Measurements from ENCODE around the gene SERGEF. TPM values are rescaled to one million over a fixed set of nuclear protein-coding genes. Genes with fewer than 3 reads are reported as not detected.

The SERGEF gene
- polyA plus RNA-seq, 1 donor from 2014 or later, result 68.0 TPM

GRCh38 chr11:17986007-17986710 lies 26.7 kb downstream of the SERGEF start:
- H3K27me3 Mint-ChIP-seq, result no peaks in the 10 kb centered on the region
- no peak overlapping the region for H3K27ac Mint-ChIP-seq
- no peak overlapping the region for H3K4me3 Mint-ChIP-seq
- no peaks in the 10 kb centered on the region for H3K9me3 Mint-ChIP-seq
- H3K36me3 Mint-ChIP-seq, result peaks cover 6% of the 10 kb centered on the region
- no peaks in the 10 kb centered on the region for H3K4me1 Mint-ChIP-seq

- H3K9me3 Mint-ChIP-seq, result no peaks in the 10 kb centered on the region
- H3K36me3 Mint-ChIP-seq, result peaks cover 6% of the 10 kb centered on the region
- no peaks in the 10 kb centered on the region for H3K4me1 Mint-ChIP-seq
- H3K4me3 Mint-ChIP-seq, result no peak overlapping the region
- no peak overlapping the region for H3K27ac Mint-ChIP-seq
- no peaks in the 10 kb centered on the region for H3K27me3 Mint-ChIP-seq
These were observed 27.3 kb downstream of the SERGEF start for GRCh38 chr11:17985517-17985916.

- Mint-ChIP-seq H3K4me1 (peaks cover 0 to 5% (median 0%) of the 10 kb centered on the region in 3 donors), H3K27me3 (no peaks in the 10 kb centered on the region), H3K27ac (no peak overlapping the region), H3K36me3 (peaks cover 6% of the 10 kb centered on the region), H3K4me3 (no peak overlapping the region), H3K9me3 (no peaks in the 10 kb centered on the region)
These were observed 29.3 kb downstream of the SERGEF start for GRCh38 chr11:17983569-17983968.

DNA sequence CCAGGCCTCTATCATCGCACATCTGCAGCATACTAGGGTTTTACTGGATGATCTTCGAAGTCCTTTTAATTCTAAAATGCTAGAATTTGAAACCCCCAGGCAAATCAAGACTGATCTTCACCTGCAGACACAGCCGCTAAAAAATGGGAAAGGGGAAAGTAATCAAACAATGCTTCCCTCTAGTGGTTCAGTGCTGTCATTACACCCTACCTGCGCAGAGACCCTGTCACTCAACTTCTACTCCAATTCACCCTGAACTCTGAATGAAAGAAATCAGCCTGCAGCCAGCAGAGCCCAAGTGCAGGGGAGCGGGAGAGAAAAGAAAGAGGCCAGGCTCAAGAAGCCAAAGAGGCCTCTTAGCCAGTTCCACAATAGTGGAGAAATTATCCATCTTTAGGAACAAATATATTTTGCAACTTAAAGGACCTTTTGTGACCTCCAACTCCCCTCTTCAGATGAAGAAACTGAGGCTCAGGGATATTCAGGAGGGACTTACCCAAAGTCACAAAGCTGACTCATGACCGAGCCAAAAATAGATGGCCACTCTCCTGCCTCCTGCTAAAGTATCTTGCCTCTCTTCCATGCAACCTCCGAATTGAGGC lies 33.0 kb downstream of the SERGEF start:
- H3K9me3 Mint-ChIP-seq, result no peaks in the 10 kb centered on the region
- no peak overlapping the region for H3K4me3 Mint-ChIP-seq
- peaks cover 6% of the 10 kb centered on the region for H3K36me3 Mint-ChIP-seq
- peaks cover 0 to 5% (median 0%) of the 10 kb centered on the region in 3 donors for H3K4me1 Mint-ChIP-seq
- no peak overlapping the region for H3K27ac Mint-ChIP-seq
- no peaks in the 10 kb centered on the region for H3K27me3 Mint-ChIP-seq

DNA sequence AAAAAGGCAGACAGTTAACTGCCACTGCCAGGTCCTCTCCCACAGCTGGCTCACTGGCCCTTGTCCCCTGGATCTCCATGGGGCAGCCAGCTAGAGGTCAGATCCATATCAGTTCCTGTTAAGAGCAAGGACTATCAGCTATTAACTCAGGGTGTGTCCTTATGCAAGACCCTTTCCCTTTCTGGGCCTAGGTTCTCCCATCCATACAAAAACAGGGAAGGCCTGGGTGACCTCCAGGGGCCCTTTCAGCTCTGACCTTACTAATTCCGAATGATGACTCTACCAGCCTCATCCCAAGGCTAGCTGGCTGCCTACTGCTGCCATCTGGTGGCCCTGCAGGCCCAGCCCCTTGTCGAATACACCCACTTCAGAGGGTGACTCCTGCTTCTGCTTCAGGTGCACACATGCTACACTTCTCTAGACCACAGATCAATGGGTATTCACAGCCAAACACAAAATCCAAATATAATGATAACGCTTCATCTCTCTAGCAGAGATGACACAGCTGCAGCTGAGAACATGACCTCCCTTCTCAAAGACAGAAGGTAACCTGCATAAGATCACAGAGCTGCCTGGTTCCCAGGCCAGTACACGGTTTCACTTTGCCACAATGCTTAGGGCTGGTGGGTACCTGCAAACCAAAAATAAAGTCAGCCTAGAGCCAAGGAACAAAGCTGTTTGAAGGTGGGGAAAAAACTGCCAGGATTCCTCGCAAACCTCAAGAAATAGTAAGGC lies 34.1 kb downstream of the SERGEF start:
- no peaks in the 10 kb centered on the region for H3K27me3 Mint-ChIP-seq
- H3K27ac Mint-ChIP-seq, result no peak overlapping the region
- peaks cover under 1% of the 10 kb centered on the region for H3K36me3 Mint-ChIP-seq
- H3K4me1 Mint-ChIP-seq, result peaks cover 0 to 5% (median 0%) of the 10 kb centered on the region in 3 donors
- no peak overlapping the region for H3K4me3 Mint-ChIP-seq
- H3K9me3 Mint-ChIP-seq, result no peaks in the 10 kb centered on the region

DNA sequence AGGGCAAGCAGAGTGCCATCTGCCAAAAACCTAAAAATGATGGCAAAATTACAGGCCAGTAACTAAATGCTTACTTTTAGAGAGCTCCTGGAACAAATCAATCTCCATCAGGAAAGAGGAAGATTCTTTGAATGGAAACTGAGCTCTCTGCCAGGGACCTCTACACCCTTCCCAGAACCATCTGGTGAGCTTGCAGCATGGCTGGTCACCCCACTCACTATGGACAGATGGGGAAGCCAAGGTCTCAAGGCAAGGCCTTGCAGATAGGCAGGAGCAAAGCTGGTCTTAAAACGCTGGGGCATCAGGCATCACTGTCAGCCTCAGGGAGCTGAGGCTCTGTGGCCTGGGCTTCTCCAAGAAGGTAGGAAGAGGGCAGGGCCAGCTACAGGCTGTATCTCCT lies 36.2 kb downstream of the SERGEF start:
- H3K27me3 Mint-ChIP-seq, result no peaks in the 10 kb centered on the region
- H3K4me3 Mint-ChIP-seq, result no peak overlapping the region
- H3K36me3 Mint-ChIP-seq, result peaks cover 12% of the 10 kb centered on the region
- no peak overlapping the region for H3K27ac Mint-ChIP-seq
- peaks cover 0 to 5% (median 0%) of the 10 kb centered on the region in 3 donors for H3K4me1 Mint-ChIP-seq
- H3K9me3 Mint-ChIP-seq, result no peaks in the 10 kb centered on the region

- Mint-ChIP-seq H3K36me3 (peaks cover 18% of the 10 kb centered on the region), H3K27me3 (no peaks in the 10 kb centered on the region), H3K4me3 (peak overlapping the region in 1 of 4 donors; percentile 43), H3K4me1 (peaks cover 0 to 2% (median 0%) of the 10 kb centered on the region in 3 donors), H3K27ac (peak overlapping the region in 1 of 3 donors; percentile 31), H3K9me3 (no peaks in the 10 kb centered on the region)
These were observed 38.6 kb downstream of the SERGEF start for GRCh38 chr11:17974246-17974645.

GRCh38 chr11:17972987-17973386 lies 39.9 kb downstream of the SERGEF start:
- no peaks in the 10 kb centered on the region for H3K4me1 Mint-ChIP-seq
- peaks cover 18% of the 10 kb centered on the region for H3K36me3 Mint-ChIP-seq
- no peaks in the 10 kb centered on the region for H3K9me3 Mint-ChIP-seq
- H3K27me3 Mint-ChIP-seq, result no peaks in the 10 kb centered on the region
- H3K4me3 Mint-ChIP-seq, result no peak overlapping the region
- peak overlapping the region in 1 of 3 donors; percentile 53 for H3K27ac Mint-ChIP-seq

DNA sequence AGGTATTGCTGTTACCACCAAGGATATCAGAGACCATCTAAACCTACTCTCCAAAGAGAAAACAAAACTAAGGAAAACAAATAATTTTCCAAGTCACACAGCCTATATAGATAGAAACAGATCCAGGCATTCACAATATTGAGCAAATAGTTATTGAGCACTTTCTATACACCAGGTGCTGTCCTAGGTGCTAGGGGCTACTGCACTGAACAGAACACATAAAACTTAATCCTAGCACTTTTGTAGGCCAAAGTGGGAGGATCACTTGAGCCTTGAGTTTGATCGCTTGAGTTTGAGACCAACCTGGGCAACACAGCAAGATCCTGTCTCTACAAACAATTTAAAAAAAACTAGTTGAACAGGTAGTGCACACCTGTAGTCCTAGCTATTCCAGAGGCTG lies 44.6 kb downstream of the SERGEF start:
- H3K27me3 Mint-ChIP-seq, result no peaks in the 10 kb centered on the region
- H3K4me1 Mint-ChIP-seq, result no peaks in the 10 kb centered on the region
- no peak overlapping the region for H3K4me3 Mint-ChIP-seq
- no peaks in the 10 kb centered on the region for H3K9me3 Mint-ChIP-seq
- H3K36me3 Mint-ChIP-seq, result peaks cover 19% of the 10 kb centered on the region
- no peak overlapping the region for H3K27ac Mint-ChIP-seq

- Mint-ChIP-seq H3K4me1 (no peaks in the 10 kb centered on the region), H3K36me3 (peaks cover 16% of the 10 kb centered on the region), H3K27ac (no peak overlapping the region)
These were observed 45.2 kb downstream of the SERGEF start for GRCh38 chr11:17967661-17968060.

DNA sequence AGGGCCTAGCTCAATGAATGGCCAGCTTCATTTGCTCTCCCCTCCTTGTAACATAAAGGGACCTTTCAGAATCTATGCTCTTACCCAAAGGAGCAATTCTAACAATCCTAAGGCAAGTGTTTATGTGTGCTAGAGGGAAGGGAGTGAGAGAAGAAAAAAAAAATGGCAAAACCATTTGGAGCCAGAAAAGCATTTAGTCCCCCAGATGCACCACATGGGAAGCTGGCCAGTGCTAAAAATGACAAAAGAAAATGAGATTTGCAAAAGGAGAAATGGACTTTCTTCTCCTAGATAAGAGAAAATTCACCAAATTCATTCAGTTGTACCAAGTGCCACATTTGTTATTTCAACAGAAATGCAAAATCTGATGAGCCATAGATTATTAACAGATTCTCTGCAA lies 52.8 kb downstream of the SERGEF start:
- H3K4me1 Mint-ChIP-seq, result peaks cover 0 to 6% (median 0%) of the 10 kb centered on the region in 3 donors
- H3K27ac Mint-ChIP-seq, result no peak overlapping the region
- H3K4me3 Mint-ChIP-seq, result no peak overlapping the region
- no peaks in the 10 kb centered on the region for H3K9me3 Mint-ChIP-seq
- H3K27me3 Mint-ChIP-seq, result no peaks in the 10 kb centered on the region
- peaks cover 20% of the 10 kb centered on the region for H3K36me3 Mint-ChIP-seq

More at GRCh38 chr11:17967661-17968060, 45.2 kb downstream of the SERGEF start:
- no peaks in the 10 kb centered on the region for H3K27me3 Mint-ChIP-seq
- no peaks in the 10 kb centered on the region for H3K9me3 Mint-ChIP-seq
- no peak overlapping the region for H3K4me3 Mint-ChIP-seq

DNA sequence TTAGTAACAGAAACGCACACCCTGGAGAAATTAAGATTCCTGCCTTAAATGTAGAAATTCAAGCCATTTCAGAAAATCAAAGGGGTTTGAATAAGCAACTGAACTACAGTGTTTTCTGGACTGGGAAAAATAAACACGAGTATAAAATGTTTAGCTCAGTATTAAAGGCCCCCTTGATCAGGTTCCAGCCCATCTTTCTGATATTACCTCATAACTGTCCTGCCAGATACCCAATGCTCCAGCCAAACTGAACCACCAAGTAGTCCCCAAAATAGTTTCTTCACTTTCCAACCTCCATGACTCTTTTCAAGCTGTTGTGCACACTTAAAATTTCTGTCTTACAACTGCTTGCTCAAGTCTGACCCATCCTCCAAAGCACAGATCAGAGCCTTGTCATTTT lies 54.4 kb downstream of the SERGEF start:
- Mint-ChIP-seq H3K9me3 (no peaks in the 10 kb centered on the region), H3K27me3 (no peaks in the 10 kb centered on the region), H3K27ac (no peak overlapping the region), H3K4me1 (peaks cover 0 to 6% (median 0%) of the 10 kb centered on the region in 3 donors), H3K4me3 (no peak overlapping the region), H3K36me3 (peaks cover 22% of the 10 kb centered on the region)

- no peak overlapping the region for H3K4me3 Mint-ChIP-seq
- peaks cover 0 to 2% (median 0%) of the 10 kb centered on the region in 3 donors for H3K4me1 Mint-ChIP-seq
- H3K27ac Mint-ChIP-seq, result no peak overlapping the region
- peaks cover 26% of the 10 kb centered on the region for H3K36me3 Mint-ChIP-seq
- no peaks in the 10 kb centered on the region for H3K9me3 Mint-ChIP-seq
- H3K27me3 Mint-ChIP-seq, result no peaks in the 10 kb centered on the region
These were observed 58.2 kb downstream of the SERGEF start for GRCh38 chr11:17954395-17955252.

DNA sequence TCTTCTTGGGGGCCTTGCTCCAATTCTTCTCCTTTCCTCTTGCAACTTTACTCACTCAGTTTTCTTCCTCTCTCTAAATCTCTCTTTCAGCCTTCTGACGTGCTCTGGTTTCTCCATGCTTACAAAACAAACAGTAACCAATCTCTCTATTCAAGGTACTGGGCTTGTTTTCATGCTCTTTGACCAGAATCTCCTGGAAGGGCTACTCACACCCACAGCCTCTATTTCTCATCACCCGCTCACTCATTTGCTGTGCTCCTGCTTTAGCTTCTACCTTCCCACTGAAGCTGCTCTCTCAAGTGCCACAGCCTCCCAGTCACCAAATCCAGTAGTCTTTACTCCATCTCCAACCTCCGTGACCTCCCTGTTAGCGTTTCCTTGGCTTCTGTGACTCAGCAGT lies 60.4 kb downstream of the SERGEF start:
- Mint-ChIP-seq H3K36me3 (peaks cover 24% of the 10 kb centered on the region), H3K27ac (no peak overlapping the region), H3K27me3 (no peaks in the 10 kb centered on the region), H3K4me1 (peaks cover 0 to 2% (median 0%) of the 10 kb centered on the region in 3 donors), H3K9me3 (no peaks in the 10 kb centered on the region), H3K4me3 (no peak overlapping the region)
